Smooth muscle cell (in vitro differentiated cells): ENCODE data around the gene CDC16. TPM values are rescaled to one million over a fixed set of nuclear protein-coding genes. Genes with fewer than 3 reads are reported as not detected.
"Not testable (repeated sequence)": the region's sequence is repeated elsewhere in the genome, so short reads cannot be mapped to it uniquely, and the experiment has no call there.

ENCODE experiments used
- DNase-seq: peaks from one replicate; lab custom pipeline; 2025; ENCODE audit not compliant: unreplicated experiment; lab: John Stamatoyannopoulos, UW
- H2AFZ ChIP-seq: fragments of 200-600 bp; sonication (generic); 2 replicates; pipeline ENCODE4 v1.6.0; 2016; ENCODE audit warnings: antibody characterized with exemption, low read depth, mild to moderate bottlenecking
- H3F3A ChIP-seq: fragments of 200-600 bp; sonication (generic); 2 replicates; pipeline ENCODE4 v1.6.0; 2017; ENCODE audit warnings: antibody characterized with exemption, low read depth
- H3K27ac ChIP-seq: fragments of 200-600 bp; sonication (generic); 2 replicates; pipeline ENCODE4 v1.5.1; 2016; ENCODE audit warnings: low read depth, mild to moderate bottlenecking
- H3K27me3 ChIP-seq: fragments of 200-600 bp; sonication (generic); 2 replicates; pipeline ENCODE4 v1.6.1; 2016; ENCODE audit warnings: low read depth, mild to moderate bottlenecking
- H3K36me3 ChIP-seq: fragments of 200-600 bp; sonication (generic); 2 replicates; pipeline ENCODE4 v1.5.1; 2016; ENCODE audit warnings: low read depth
- H3K4me1 ChIP-seq: fragments of 200-600 bp; sonication (generic); 2 replicates; pipeline ENCODE4 v1.5.1; 2016; ENCODE audit warnings: low read depth
- H3K4me2 ChIP-seq: fragments of 200-600 bp; sonication (generic); 2 replicates; pipeline ENCODE4 v1.6.0; 2016; ENCODE audit warnings: mild to moderate bottlenecking
- H3K4me3 ChIP-seq: fragments of 200-600 bp; sonication (generic); 2 replicates; pipeline ENCODE4 v1.5.1; 2016; ENCODE audit warnings: mild to moderate bottlenecking
- H3K79me2 ChIP-seq: fragments of 200-600 bp; sonication (generic); 2 replicates; pipeline ENCODE4 v1.6.0; 2016; ENCODE audit warnings: low read depth, mild to moderate bottlenecking
- H3K9ac ChIP-seq: fragments of 200-600 bp; sonication (generic); 2 replicates; pipeline ENCODE4 v1.6.0; 2016; ENCODE audit warnings: low read depth
- H3K9me3 ChIP-seq: fragments of 200-600 bp; sonication (generic); replicated peaks from 2 replicates; pipeline ENCODE4 v1.5.1; 2016; ENCODE audit warnings: low read depth
- H4K20me1 ChIP-seq: fragments of 200-600 bp; sonication (generic); 2 replicates; pipeline ENCODE4 v1.6.0; 2016; ENCODE audit warnings: low read depth
- WGBS: methylation state at CpG from one replicate; pipeline ENCODE4 v1.1.7; 2016; ENCODE audit warnings: low lambda C conversion rate; 5-methylcytosine and 5-hydroxymethylcytosine counted together
- polyA plus RNA-seq: library from polyadenylated mRNA; unstranded; fragments of >200 nt; fragmentation: Nextera tagmentation; extraction: Ambion mirVana; gene quantifications from 2 replicates; pipeline ENCODE4 v1.2.1, GENCODE V29; 2016
- total RNA-seq: library from RNA; depleted of rRNA; stranded (reverse); fragments of >200 nt; gene quantifications from 2 replicates; pipeline ENCODE4 v1.2.3, GENCODE V29; 2014
- TF ChIP-seq, protein P1 (sequence below): fragments of 200-600 bp; sonication (generic); IDR thresholded peaks from 2 replicates; pipeline ENCODE4 v1.5.1; 2017; ENCODE audit warnings: borderline replicate concordance, mild to moderate bottlenecking, antibody characterized with exemption; ENCODE audit not compliant: insufficient read depth, poor library complexity, severe bottlenecking

Gene CDC16
- total and polyA plus RNA-seq, 2 experiments from 2014 or later = 31.5 to 43.8 TPM

DNA sequence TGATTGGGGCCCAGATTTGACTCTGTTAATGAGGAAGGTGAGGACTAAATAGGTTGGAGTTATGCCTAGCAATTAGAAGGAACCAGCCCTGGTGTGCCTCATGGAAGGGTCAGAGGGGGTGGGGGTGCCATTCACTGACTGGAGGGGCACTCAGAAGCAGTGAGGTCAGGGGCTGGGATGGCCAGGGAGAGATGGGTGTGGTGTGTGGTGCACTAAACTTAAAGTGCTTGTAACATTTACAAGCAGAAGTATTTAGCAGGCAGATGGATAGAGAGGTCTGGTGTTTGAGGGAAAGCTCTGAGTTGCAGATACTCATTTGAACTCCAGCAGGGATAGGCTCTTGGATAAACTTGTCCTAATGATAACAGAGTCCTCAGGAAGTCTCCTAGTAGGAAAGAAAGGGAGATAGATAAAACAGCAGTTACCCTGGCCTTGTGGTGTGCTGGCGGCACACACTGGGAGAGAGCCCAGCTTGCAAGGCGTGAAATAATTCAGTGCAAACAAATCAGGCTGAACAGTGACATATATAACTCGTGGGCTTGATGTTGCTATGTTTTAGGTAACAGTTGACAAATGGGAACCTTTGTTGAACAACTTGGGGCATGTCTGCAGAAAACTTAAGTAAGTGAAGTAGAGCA lies 26.8 kb downstream of the CDC16 start:
- H3K4me2 ChIP-seq = no peak overlapping the region
- no peaks in the 10 kb centered on the region for H3F3A ChIP-seq
- no peaks in the 10 kb centered on the region for H3K79me2 ChIP-seq
- no peaks in the 10 kb centered on the region for H3K9me3 ChIP-seq
- H3K9ac ChIP-seq = no peak overlapping the region
- H2AFZ ChIP-seq = no peak overlapping the region
- TF ChIP-seq, protein P1, sequence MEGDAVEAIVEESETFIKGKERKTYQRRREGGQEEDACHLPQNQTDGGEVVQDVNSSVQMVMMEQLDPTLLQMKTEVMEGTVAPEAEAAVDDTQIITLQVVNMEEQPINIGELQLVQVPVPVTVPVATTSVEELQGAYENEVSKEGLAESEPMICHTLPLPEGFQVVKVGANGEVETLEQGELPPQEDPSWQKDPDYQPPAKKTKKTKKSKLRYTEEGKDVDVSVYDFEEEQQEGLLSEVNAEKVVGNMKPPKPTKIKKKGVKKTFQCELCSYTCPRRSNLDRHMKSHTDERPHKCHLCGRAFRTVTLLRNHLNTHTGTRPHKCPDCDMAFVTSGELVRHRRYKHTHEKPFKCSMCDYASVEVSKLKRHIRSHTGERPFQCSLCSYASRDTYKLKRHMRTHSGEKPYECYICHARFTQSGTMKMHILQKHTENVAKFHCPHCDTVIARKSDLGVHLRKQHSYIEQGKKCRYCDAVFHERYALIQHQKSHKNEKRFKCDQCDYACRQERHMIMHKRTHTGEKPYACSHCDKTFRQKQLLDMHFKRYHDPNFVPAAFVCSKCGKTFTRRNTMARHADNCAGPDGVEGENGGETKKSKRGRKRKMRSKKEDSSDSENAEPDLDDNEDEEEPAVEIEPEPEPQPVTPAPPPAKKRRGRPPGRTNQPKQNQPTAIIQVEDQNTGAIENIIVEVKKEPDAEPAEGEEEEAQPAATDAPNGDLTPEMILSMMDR = no peak
- H3K4me1 ChIP-seq = no peaks in the 10 kb centered on the region
- H3K4me3 ChIP-seq = no peak overlapping the region
- H3K36me3 ChIP-seq = peaks cover 52% of the 10 kb centered on the region
- H3K27me3 ChIP-seq = no peaks in the 10 kb centered on the region
- H4K20me1 ChIP-seq = no peaks in the 10 kb centered on the region
- no peak for DNase-seq
- 51% methylated on average over 3 of the region's 3 CpGs for WGBS
- no peak overlapping the region for H3K27ac ChIP-seq

DNA sequence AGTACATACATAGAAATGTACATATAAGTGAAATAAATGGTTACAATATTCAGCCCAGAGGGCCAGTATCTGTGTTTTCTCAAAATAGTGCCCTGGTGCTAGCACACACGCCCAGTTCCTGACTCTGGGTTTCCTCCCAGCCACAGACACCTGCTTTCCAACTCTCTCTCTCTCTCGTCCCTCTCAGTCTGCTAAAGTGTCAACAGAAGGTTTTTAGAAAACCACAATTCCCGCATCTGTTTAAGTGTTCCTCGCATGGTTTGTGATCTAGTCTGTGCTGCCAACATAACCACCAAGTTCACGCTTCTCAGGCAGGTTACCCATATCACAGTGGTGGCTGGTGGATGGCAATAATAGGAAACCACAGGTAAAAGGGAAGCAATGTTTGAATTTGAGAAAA lies 28.9 kb downstream of the CDC16 start:
- no peaks in the 10 kb centered on the region for H3K4me1 ChIP-seq
- no peak for DNase-seq
- no peak overlapping the region for H3K9ac ChIP-seq
- H3K79me2 ChIP-seq = no peaks in the 10 kb centered on the region
- H3K36me3 ChIP-seq = peaks cover 51% of the 10 kb centered on the region
- H3K4me2 ChIP-seq = no peak overlapping the region
- no peak overlapping the region for H2AFZ ChIP-seq
- TF ChIP-seq, protein P1 = no peak
- no peaks in the 10 kb centered on the region for H3F3A ChIP-seq
- 83% methylated on average over 5 of the region's 5 CpGs for WGBS
- no peaks in the 10 kb centered on the region for H3K9me3 ChIP-seq
- H3K27me3 ChIP-seq = no peaks in the 10 kb centered on the region
- H4K20me1 ChIP-seq = no peaks in the 10 kb centered on the region
- H3K27ac ChIP-seq = no peak overlapping the region
- no peak overlapping the region for H3K4me3 ChIP-seq

DNA sequence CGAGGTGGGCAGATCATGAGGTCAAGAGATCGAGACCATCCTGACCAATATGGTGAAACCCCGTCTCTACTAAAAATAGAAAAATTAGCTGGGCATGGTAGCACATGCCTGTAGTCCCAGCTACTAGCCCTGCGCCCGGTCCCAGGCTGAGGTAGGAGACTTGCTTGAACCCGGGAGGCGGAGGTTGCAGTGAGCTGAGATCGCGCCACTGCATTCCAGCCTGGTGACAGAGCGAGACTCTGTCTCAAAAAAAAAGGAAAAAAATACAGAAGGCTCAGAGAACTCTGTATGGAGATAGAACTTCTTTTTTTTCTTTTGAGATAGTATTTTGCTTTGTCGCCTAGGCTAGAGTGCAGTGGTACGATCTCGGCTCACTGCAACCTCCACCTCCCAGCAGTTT lies 29.6 kb downstream of the CDC16 start:
- not testable (repeated sequence) for H3K27ac ChIP-seq, H3F3A ChIP-seq, H3K4me2 ChIP-seq, H3K4me3 ChIP-seq, DNase-seq, H3K27me3 ChIP-seq, H3K9ac ChIP-seq, H3K79me2 ChIP-seq, H3K9me3 ChIP-seq, H3K4me1 ChIP-seq, H4K20me1 ChIP-seq, H2AFZ ChIP-seq
- H3K36me3 ChIP-seq = peaks cover 50% of the 10 kb centered on the region
- 98% methylated on average over 13 of the region's 13 CpGs for WGBS

DNA sequence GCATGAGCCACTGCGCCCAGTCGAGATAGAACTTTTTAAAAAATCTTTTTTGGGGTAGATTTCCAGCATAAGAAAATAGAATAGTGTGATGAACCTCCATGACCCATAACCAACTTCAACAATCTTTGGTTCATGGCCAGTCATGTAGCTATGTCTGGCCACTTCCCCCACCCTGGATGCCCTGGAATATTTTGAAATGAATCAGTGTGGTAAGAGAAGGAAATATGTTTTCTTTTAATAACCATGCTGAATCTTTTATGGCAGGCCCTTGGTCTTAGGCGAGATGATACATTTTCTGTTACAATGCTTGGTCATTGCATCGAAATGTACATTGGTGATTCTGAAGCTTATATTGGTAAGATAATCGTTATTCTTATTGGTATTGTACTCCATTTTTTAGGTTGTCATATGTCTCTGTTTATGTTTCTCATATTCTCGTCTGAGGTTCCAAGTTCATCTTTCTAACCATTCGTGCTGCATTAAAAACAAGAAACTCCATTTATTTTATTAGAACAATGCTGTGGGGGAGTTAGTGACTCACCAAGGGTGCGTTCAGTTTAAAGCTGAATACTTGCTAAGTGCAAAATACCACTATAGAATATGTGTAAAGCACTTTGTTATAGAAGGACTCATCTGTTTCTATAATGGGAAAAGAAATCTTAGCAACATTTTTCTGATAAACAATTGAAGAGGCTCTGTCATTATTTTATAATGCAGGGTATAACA lies 30.4 kb downstream of the CDC16 start:
- H3K4me1 ChIP-seq = no peaks in the 10 kb centered on the region
- TF ChIP-seq, protein P1 = no peak
- H3K4me2 ChIP-seq = no peak overlapping the region
- H3K79me2 ChIP-seq = no peaks in the 10 kb centered on the region
- no peak overlapping the region for H3K9ac ChIP-seq
- no peak for DNase-seq
- no peaks in the 10 kb centered on the region for H4K20me1 ChIP-seq
- 96% methylated on average over 8 of the region's 8 CpGs for WGBS
- no peaks in the 10 kb centered on the region for H3K9me3 ChIP-seq
- no peak overlapping the region for H3K4me3 ChIP-seq
- no peaks in the 10 kb centered on the region for H3F3A ChIP-seq
- no peaks in the 10 kb centered on the region for H3K27me3 ChIP-seq
- peaks cover 48% of the 10 kb centered on the region for H3K36me3 ChIP-seq
- H3K27ac ChIP-seq = no peak overlapping the region
- H2AFZ ChIP-seq = no peak overlapping the region
